Colonic mucosa (tissue), 4 donors: ENCODE measurements around the gene CHD3. TPM values are rescaled to one million over a fixed set of nuclear protein-coding genes. Genes with fewer than 3 reads are reported as not detected.
A peak's percentile ranks its signal among the peaks of the same experiment; 100 is the strongest.

Experiments used
- DNase-seq: peaks from one replicate; pipeline ENCODE4 v3.0.0-alpha.2; 2020
- H3K27ac ChIP-seq: fragments of 200-600 bp; one replicate; pipeline ENCODE4 v1.8.0; 2021
- H3K27me3 ChIP-seq: fragments of 200-600 bp; one replicate; pipeline ENCODE4 v1.8.0; 2021
- H3K36me3 ChIP-seq: fragments of 200-600 bp; one replicate; pipeline ENCODE4 v1.8.0; 2021
- H3K4me1 ChIP-seq: fragments of 200-600 bp; one replicate; pipeline ENCODE4 v1.8.0; 2021; ENCODE audit warnings: mild to moderate bottlenecking
- H3K4me3 ChIP-seq: fragments of 200-600 bp; one replicate; pipeline ENCODE4 v1.8.0; 2021
- H3K9ac ChIP-seq, 2 donors: one replicate each; pipeline ENCODE4 v1.7.0; 2013; ENCODE audit warnings: control low read depth in 2 of 2, low read depth in 2 of 2, low read length in 2 of 2
- H3K9me3 ChIP-seq: fragments of 200-600 bp; one replicate; pipeline ENCODE4 v1.8.0; 2021
- CTCF ChIP-seq: fragments of 200-600 bp; IDR thresholded peaks from one replicate; pipeline ENCODE4 v1.8.0; 2022; ENCODE audit warnings: antibody characterized with exemption, mild to moderate bottlenecking
- intact Hi-C: fragments of 100-400 bp; cut with DNase I; formaldehyde crosslinking; loops from one replicate; pipeline ENCODE4 v1.14.1; 2022
- total RNA-seq, 2 donors: library from RNA; stranded (reverse); fragmentation: NEBNext Ultra II Directional in 1 of 2; extraction: Animal tissue kit (Norgen Biotek cat#: 25700) in 1 of 2; gene quantifications; one replicate each; pipeline ENCODE4 v1.2.1, GENCODE V29; 2021
- donor health status: healthy.
- donor health status: DM: no; HTN: no; CAD: no.
- donor health status: DM: no; HTN: no; CAD: no.

CHD3 gene
- total RNA-seq, 2 donors from 2014 or later, result 56.3 to 108 TPM

GRCh38 chr17:7887482-7888183 lies 956 bp upstream of the CHD3 start:
- peaks cover 23% of the 10 kb centered on the region for H3K4me1 ChIP-seq
- TF ChIP-seq CTCF, result no peak
- no peaks in the 10 kb centered on the region for H3K9me3 ChIP-seq
- H3K36me3 ChIP-seq, result peaks cover 7% of the 10 kb centered on the region
- H3K27me3 ChIP-seq, result no peaks in the 10 kb centered on the region
- H3K27ac ChIP-seq, result peak overlapping the region; percentile 99
- intact Hi-C loops, result no loop called here
- DNase-seq, result peak; percentile 95
- H3K4me3 ChIP-seq, result peak overlapping the region; percentile 86
- H3K9ac ChIP-seq, result peak overlapping the region; percentile 65 to 97

GRCh38 chr17:7889166-7889955 lies 772 bp downstream of the CHD3 start:
- DNase-seq, result peak; percentile 98
- intact Hi-C loops, result no loop called here
- H3K9me3 ChIP-seq, result no peaks in the 10 kb centered on the region
- peak overlapping the region; percentile 99 for H3K27ac ChIP-seq
- H3K4me1 ChIP-seq, result peaks cover 23% of the 10 kb centered on the region
- no peak overlapping the region for H3K4me3 ChIP-seq
- no peaks in the 10 kb centered on the region for H3K27me3 ChIP-seq
- H3K9ac ChIP-seq, result peak overlapping the region; percentile 24 to 97
- H3K36me3 ChIP-seq, result peaks cover 17% of the 10 kb centered on the region
- TF ChIP-seq CTCF, result peak; percentile 49

GRCh38 chr17:7893187-7893880 lies 4.7 kb downstream of the CHD3 start:
- Histone ChIP-seq H3K27ac (no peak overlapping the region), H3K9ac (no peak overlapping the region), H3K27me3 (no peaks in the 10 kb centered on the region), H3K36me3 (peaks cover 17% of the 10 kb centered on the region), H3K9me3 (no peaks in the 10 kb centered on the region), H3K4me1 (peaks cover 12% of the 10 kb centered on the region), H3K4me3 (no peak overlapping the region)
- intact Hi-C loops, result no loop called here
- DNase-seq, result no peak
- TF ChIP-seq CTCF, result no peak

GRCh38 chr17:7894226-7894625 lies 5.6 kb downstream of the CHD3 start:
- no peak for TF ChIP-seq CTCF
- Histone ChIP-seq H3K27me3 (no peaks in the 10 kb centered on the region), H3K27ac (no peak overlapping the region), H3K4me1 (peaks cover 7% of the 10 kb centered on the region), H3K9me3 (no peaks in the 10 kb centered on the region), H3K36me3 (peaks cover 17% of the 10 kb centered on the region), H3K9ac (no peak overlapping the region), H3K4me3 (no peak overlapping the region)
- no peak for DNase-seq
- intact Hi-C loops, result loop anchor here (2.0 kb wide), 1 partner anchor 63 kb away; no protein-coding TSS in a partner anchor

GRCh38 chr17:7894866-7895265 lies 6.3 kb downstream of the CHD3 start:
- Histone ChIP-seq H3K4me1 (peaks cover under 1% of the 10 kb centered on the region), H3K9me3 (no peaks in the 10 kb centered on the region), H3K36me3 (peaks cover 20% of the 10 kb centered on the region), H3K9ac (no peak overlapping the region), H3K27me3 (no peaks in the 10 kb centered on the region), H3K4me3 (no peak overlapping the region), H3K27ac (no peak overlapping the region)
- no peak for TF ChIP-seq CTCF
- intact Hi-C loops, result loop anchor here (2.0 kb wide), 1 partner anchor 64 kb away; no protein-coding TSS in a partner anchor
- no peak for DNase-seq
